Neural cell (in vitro differentiated cells): Measurements from ENCODE around the gene EXOC6B.

Experiments
- EZH2 ChIP-seq: fragments of 200-600, 300-800 bp; shearing (Covaris generic), sonication (generic); IDR thresholded peaks from 2 replicates; pipeline ENCODE4 v1.6.1; 2014; ENCODE audit warnings: antibody characterized with exemption, low read length, borderline replicate concordance, mild to moderate bottlenecking; ENCODE audit not compliant: insufficient read depth, poor library complexity, severe bottlenecking
- POLR2AphosphoS5 ChIP-seq: IDR thresholded peaks from 2 replicates; pipeline ENCODE4 v1.6.1; 2012
- TF ChIP-seq, protein P1 (sequence below): fragments of 450-650 bp; IDR thresholded peaks from 2 replicates; pipeline ENCODE4 v1.5.1; 2014; ENCODE audit warnings: antibody characterized with exemption, mild to moderate bottlenecking, moderate library complexity; ENCODE audit not compliant: poor library complexity, severe bottlenecking
- TF ChIP-seq, protein P2 (sequence below): IDR thresholded peaks from 2 replicates; pipeline ENCODE4 v1.6.1; 2012; ENCODE audit warnings: borderline replicate concordance

DNA sequence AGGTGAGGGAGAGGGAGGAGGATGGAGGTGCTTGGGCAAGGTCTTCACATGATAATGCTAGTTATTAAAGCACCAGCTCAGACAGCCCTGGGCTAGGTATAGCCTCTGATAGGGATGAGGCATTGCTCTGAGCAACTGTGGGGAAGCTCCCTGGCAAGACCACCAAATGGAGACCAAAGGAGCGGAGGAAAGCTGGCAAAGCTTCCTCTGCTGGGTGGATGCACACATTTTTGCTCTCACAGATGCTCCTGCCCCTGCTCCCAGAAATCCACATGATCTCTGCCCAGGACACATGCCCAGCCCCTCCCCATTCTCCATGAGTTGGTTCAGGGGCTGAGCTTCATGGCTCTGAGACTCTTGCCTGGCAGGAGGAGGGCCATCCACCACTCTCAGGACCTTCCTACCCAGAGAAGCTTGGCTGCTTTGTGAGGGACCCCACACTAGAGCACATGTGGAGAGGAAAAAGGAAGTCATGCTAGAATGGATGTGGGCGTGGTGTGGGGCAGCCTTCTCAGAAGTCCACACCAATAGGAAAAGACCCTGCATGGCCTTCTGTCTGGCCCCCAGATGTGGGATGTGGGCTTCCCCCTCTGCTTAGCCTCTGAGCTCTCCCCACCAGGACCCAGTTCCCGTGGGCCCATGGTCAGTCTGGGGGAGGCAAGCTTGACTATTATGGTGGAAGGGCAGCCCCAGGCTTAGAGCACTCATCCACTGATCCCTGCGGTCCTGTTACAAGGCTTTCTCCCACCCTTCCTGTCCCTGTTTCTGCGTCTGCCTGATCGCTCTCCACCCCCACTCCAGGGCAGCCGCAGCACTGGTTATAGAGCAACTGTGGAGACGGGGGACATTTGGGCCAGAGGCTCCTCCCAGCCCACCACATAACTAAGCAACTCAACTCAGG lies 667.7 kb downstream of the EXOC6B start:
- TF ChIP-seq, protein P1, sequence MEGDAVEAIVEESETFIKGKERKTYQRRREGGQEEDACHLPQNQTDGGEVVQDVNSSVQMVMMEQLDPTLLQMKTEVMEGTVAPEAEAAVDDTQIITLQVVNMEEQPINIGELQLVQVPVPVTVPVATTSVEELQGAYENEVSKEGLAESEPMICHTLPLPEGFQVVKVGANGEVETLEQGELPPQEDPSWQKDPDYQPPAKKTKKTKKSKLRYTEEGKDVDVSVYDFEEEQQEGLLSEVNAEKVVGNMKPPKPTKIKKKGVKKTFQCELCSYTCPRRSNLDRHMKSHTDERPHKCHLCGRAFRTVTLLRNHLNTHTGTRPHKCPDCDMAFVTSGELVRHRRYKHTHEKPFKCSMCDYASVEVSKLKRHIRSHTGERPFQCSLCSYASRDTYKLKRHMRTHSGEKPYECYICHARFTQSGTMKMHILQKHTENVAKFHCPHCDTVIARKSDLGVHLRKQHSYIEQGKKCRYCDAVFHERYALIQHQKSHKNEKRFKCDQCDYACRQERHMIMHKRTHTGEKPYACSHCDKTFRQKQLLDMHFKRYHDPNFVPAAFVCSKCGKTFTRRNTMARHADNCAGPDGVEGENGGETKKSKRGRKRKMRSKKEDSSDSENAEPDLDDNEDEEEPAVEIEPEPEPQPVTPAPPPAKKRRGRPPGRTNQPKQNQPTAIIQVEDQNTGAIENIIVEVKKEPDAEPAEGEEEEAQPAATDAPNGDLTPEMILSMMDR: no peak
- TF ChIP-seq POLR2AphosphoS5 (no peak), EZH2 (no peak)
- TF ChIP-seq, protein P2, sequence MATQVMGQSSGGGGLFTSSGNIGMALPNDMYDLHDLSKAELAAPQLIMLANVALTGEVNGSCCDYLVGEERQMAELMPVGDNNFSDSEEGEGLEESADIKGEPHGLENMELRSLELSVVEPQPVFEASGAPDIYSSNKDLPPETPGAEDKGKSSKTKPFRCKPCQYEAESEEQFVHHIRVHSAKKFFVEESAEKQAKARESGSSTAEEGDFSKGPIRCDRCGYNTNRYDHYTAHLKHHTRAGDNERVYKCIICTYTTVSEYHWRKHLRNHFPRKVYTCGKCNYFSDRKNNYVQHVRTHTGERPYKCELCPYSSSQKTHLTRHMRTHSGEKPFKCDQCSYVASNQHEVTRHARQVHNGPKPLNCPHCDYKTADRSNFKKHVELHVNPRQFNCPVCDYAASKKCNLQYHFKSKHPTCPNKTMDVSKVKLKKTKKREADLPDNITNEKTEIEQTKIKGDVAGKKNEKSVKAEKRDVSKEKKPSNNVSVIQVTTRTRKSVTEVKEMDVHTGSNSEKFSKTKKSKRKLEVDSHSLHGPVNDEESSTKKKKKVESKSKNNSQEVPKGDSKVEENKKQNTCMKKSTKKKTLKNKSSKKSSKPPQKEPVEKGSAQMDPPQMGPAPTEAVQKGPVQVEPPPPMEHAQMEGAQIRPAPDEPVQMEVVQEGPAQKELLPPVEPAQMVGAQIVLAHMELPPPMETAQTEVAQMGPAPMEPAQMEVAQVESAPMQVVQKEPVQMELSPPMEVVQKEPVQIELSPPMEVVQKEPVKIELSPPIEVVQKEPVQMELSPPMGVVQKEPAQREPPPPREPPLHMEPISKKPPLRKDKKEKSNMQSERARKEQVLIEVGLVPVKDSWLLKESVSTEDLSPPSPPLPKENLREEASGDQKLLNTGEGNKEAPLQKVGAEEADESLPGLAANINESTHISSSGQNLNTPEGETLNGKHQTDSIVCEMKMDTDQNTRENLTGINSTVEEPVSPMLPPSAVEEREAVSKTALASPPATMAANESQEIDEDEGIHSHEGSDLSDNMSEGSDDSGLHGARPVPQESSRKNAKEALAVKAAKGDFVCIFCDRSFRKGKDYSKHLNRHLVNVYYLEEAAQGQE: no peak
